Measurements from ENCODE around the gene RHOBTB1. TPM values are rescaled to one million over a fixed set of nuclear protein-coding genes. Genes with fewer than 3 reads are reported as not detected.

RHOBTB1 gene
- polyA plus RNA-seq, 1 donor, result 20.7 TPM

DNA sequence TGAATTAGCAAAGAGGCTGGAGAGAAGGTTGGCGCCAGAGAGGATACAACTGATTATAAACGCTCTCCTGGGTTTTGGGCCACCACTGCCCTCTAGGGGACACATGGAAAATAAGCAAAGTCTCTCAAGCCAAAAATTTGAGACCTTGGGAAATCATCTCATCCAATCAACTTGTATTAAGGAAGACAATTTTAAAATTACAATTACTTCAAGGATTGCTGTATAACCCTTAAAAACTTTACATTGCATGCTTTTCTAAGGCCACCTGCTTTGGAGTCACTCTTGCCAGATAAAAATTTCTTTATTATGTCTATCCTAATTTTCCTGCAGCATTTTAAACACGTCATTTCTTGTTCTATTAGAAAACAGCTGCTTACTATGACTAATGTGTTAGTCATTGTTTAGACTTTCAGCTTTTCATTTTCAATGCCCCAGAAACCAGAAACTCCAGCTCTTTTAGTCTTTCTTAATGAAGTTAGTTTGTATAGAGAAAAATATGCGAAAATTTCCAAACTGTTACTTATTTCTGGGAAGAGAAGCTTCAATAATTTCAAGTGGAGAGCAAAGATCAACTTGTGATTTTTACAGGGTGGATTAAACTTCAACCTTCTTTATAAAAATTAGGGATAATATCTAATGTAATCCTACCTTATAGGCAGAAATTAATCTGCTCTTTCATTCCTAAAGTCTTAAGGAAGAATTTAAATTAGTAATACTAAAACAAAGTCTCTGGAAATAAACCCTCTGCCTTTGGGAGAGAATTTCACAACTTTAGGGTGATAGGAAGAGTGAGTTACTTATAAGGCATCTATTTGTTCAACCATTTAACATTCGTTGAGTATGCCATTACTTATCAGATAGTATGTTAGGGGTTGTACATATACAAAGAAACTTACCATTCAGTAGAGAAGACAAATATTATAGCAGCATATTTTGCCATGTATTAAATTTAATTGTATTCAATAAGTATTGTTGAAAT is 20.6 kb upstream of the RHOBTB1 start:
- peak; percentile 70 for DNase-seq (ENCODE audit: low read depth)

GRCh38 chr10:60963441-60964256 is 19.7 kb upstream of the RHOBTB1 start:
- DNase-seq (ENCODE audit: low read depth), result no peak

DNA sequence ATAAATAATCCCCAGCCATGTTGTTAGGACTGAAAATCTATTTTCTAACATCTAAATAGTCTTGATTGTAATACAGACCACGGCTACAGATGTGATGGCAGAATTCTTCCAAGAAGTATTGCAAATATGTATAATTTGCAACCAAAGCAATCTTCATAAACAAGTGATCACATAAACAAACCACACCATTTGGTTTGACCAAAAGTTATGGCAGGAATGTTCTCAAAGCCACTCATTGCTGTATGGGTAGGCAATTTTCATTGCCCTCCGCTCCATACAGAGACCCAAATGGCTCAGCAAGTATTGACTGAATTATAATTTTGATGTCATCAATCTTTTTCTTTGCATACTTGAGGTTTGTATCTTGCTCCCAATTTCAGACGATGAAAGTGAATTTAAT is 19.0 kb upstream of the RHOBTB1 start:
- DNase-seq (ENCODE audit: low read depth), result no peak

- no peak for DNase-seq (ENCODE audit: low read depth)
These were observed 16.9 kb upstream of the RHOBTB1 start for GRCh38 chr10:60960913-60961312.

GRCh38 chr10:60960031-60960430 is 16.0 kb upstream of the RHOBTB1 start:
- DNase-seq (ENCODE audit: low read depth), result no peak

DNA sequence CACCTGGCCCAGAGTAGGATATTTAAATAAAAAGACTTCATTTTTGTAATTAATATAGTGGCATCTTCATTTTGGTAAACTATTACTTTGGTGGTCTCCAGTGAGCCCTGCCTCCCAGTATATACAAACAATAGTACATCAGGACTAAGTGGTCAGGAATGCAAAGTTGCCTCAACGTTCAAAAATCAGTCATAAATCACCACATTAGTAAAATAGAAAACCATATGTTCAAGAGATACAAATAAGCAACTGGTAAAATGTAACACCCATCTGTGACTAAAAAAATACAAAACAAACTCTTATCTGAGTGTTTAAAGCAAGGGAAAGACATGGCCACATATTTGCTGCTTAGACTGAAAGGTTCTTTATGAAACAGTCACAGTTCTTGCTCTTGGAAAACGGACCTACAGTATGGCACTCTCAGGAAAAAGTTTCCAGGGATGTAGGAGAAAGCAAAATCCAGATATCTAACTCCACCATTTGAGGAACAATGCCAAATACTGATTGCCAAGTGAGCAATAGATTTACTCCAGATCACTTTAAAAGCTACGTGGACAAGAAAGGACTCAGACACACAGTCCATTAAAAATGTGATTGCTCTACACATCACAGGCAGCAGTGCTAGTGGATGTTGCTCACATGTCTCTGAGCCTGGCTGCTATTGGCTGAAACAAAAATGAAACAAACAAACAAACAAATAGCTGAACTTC is 15.1 kb upstream of the RHOBTB1 start:
- no peak for DNase-seq (ENCODE audit: low read depth)

DNA sequence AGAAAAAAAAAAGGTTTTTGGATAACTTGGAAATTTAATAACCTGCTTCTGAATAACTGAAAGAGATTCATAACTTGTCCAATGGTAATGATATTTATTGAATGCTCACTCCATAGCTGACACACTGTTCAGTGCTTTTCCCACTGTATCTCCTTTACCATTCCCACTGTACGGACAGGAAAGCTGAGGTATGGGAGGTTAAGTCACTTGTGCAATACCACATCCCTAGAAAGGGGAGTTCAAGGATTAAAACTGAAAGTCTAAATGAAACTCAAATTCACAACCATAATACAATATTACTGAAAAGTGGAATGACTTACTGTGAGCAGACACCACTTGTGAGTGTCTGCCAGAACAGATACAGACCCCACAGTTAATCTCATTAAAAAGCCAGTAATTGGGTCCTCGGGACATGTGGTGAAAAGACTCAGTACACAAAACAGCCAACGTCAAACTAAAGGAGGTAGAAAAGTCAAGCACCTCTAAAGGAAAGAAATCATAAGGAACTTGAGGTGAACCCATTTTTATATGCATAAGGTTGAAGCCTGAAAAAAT is 13.8 kb upstream of the RHOBTB1 start:
- DNase-seq (ENCODE audit: low read depth), result no peak

GRCh38 chr10:60955957-60956425 is 12.0 kb upstream of the RHOBTB1 start:
- DNase-seq (ENCODE audit: low read depth), result no peak

- DNase-seq (ENCODE audit: low read depth), result no peak
These were observed 11.3 kb upstream of the RHOBTB1 start for GRCh38 chr10:60955316-60955715.

GRCh38 chr10:60954035-60954434 is 10.1 kb upstream of the RHOBTB1 start:
- DNase-seq (ENCODE audit: low read depth), result no peak

GRCh38 chr10:60953420-60953819 is 9.4 kb upstream of the RHOBTB1 start:
- DNase-seq (ENCODE audit: low read depth), result no peak

- DNase-seq (ENCODE audit: low read depth), result no peak
These were observed 8.8 kb upstream of the RHOBTB1 start for GRCh38 chr10:60952846-60953220.

GRCh38 chr10:60952067-60952845 is 8.3 kb upstream of the RHOBTB1 start:
- DNase-seq (ENCODE audit: low read depth), result no peak

- DNase-seq (ENCODE audit: low read depth), result no peak
These were observed 7.3 kb upstream of the RHOBTB1 start for GRCh38 chr10:60951272-60951724.

- no peak for DNase-seq (ENCODE audit: low read depth)
These were observed 6.3 kb upstream of the RHOBTB1 start for GRCh38 chr10:60950300-60950699.

- DNase-seq (ENCODE audit: low read depth), result no peak
These were observed 4.9 kb upstream of the RHOBTB1 start for GRCh38 chr10:60948851-60949250.

GRCh38 chr10:60944910-60945297 is 919 bp upstream of the RHOBTB1 start:
- DNase-seq (ENCODE audit: low read depth), result no peak

GRCh38 chr10:60943316-60944057 is 498 bp downstream of the RHOBTB1 start:
- DNase-seq (ENCODE audit: low read depth), result no peak

DNA sequence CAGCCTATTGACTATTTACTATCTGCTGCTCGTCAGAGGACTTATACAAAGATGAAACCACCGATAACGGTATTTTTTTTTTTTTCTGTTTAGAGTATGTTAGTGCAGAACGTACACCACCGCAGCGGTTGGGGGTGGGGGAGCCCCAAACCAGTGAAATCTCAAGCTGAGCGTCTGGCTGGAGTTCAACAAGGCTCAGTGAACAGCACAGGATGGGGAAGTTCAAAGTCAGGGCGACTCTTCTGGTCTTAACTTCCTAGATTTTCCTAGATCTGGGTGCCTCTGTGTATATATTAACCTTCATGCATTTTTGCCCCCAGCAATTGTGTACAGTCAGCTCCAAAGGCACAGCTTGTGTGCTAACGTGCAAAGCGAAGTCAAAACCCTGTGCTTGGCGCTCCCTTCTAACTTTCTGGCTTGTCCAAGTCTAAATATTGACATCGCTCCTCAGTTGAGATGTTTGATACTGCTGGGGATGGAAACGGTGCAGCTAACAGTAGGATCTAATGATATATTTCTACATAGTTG is 1.1 kb downstream of the RHOBTB1 start:
- no peak for DNase-seq (ENCODE audit: low read depth)

Data from forelimb muscle (tissue), 1 donor.